HG03432 (cell line): ENCODE results near the gene NUCB2.

Source experiments
- ATAC-seq: cut with Tn5 transposase; IDR thresholded peaks from one replicate; pipeline ENCODE4 v1.9.1; 2021; ENCODE audit warnings: mild to moderate bottlenecking, moderate library complexity; ENCODE audit not compliant: unreplicated experiment

The NUCB2 gene

DNA sequence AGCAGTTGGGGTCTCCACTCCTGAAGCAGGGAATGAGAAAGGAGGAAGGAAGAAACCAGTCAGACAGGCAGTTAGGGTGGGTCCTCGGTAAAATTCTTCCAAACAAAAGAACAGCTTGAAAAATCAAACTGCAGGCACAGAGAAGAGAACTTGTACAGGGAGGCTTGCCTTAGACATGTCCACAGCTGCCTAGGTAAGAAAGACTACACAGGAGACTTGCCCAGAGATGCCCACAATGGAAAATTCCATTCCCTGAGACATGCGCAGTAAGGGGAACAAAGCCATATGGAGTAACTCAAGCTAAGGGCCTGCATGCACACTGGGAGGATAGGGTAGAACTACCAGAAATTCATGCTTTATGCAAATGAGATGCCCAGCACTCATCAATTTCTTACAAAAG lies 102.1 kb downstream of the NUCB2 start:
- no peak for ATAC-seq

DNA sequence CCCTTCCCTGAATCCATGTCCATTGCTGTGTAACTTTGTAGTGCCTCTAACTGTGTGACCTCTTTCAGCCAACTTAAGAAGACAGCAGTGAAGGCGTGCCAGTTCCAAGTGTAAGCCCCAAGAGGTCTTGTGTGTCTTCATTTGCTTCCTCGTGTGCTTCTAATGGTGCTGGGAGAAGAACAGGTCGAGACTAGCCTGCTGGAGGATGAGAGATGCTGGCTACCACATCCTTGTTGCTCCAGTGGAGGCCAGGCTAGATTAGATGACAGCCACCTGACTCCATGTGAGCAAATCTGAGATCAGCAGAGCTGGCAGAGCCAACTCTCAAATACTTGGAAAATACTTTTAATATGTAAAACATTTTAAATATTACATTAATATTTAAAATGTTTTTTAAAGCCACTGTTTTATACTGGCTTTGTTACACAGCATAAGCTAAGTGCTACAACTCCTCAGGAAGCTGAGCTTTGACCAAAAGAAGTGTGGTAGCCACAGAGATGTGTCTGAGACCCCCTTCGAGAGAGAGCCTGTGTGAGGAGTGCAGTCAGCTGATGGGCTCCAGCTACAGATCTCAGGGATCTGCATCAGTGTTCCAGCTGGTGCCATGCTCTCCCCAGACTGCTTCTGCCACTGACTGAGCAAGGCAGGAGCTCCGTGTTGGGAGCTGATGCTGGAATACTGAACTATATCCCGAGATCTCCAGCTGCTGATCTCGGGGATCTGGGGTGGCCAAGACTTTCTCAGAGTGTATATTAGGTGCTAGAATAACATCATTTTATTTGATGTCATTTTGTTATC lies 103.0 kb downstream of the NUCB2 start:
- no peak for ATAC-seq

DNA sequence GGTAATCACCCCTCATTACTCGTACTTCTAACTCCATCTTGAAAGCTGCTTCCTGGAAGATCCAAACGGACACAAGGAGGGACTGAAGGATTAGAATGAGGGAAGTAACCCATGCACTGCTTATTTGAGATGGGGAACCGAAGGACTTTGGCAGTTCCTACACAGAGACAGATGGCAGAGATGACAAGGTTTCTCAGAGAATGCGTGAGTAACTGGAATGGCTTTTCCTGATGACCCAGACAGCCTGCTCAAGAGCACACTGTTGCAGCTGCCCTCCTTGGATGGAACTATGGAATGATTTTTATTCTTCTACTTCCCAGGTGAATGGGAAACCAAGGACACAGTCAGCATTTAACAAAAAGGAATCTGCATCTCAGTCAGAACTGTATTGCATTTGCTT lies 104.6 kb downstream of the NUCB2 start:
- ATAC-seq, result no peak
